GM12873 (cell line): ENCODE measurements around the gene CDH23.

ENCODE experiments used
- TF ChIP-seq, protein P1 (sequence below): IDR thresholded peaks from 2 replicates; pipeline ENCODE4 v1.5.1; 2012; ENCODE audit warnings: low read depth, mild to moderate bottlenecking, moderate library complexity, low read length, control low read depth; ENCODE audit not compliant: insufficient read depth; ENCODE audit errors: missing control alignments

Gene CDH23

GRCh38 chr10:71708897-71709882 lies 312.5 kb downstream of the CDH23 start:
- TF ChIP-seq, protein P1, sequence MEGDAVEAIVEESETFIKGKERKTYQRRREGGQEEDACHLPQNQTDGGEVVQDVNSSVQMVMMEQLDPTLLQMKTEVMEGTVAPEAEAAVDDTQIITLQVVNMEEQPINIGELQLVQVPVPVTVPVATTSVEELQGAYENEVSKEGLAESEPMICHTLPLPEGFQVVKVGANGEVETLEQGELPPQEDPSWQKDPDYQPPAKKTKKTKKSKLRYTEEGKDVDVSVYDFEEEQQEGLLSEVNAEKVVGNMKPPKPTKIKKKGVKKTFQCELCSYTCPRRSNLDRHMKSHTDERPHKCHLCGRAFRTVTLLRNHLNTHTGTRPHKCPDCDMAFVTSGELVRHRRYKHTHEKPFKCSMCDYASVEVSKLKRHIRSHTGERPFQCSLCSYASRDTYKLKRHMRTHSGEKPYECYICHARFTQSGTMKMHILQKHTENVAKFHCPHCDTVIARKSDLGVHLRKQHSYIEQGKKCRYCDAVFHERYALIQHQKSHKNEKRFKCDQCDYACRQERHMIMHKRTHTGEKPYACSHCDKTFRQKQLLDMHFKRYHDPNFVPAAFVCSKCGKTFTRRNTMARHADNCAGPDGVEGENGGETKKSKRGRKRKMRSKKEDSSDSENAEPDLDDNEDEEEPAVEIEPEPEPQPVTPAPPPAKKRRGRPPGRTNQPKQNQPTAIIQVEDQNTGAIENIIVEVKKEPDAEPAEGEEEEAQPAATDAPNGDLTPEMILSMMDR, result no peak

GRCh38 chr10:71710519-71710918 lies 313.8 kb downstream of the CDH23 start:
- TF ChIP-seq, protein P1, result no peak

- TF ChIP-seq, protein P1, result no peak
These were observed 314.4 kb downstream of the CDH23 start for GRCh38 chr10:71711052-71711623.

DNA sequence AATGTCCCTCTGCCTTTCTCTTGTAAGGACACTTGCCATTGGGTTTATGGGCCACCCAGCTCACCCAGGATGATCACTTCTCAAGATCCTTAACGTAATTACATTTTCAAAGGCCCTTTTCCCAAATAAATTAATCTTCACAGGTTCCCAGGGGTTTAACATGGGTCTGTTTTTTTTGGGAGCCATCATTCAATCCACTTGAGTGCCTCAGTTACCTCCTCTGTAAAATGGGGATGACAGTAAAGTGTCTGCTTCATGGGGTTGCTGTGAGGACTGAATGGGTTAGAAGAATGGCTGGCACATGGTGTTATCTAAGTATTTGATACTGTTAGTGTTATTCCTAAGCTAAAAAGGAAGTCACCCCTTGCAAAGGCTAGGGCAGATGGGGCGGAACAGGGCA lies 315.4 kb downstream of the CDH23 start:
- TF ChIP-seq, protein P1, result no peak

- TF ChIP-seq, protein P1, result no peak
These were observed 315.9 kb downstream of the CDH23 start for GRCh38 chr10:71712572-71713134.

- TF ChIP-seq, protein P1, result no peak
These were observed 316.7 kb downstream of the CDH23 start for GRCh38 chr10:71713135-71714030.
